Femur (tissue), 1 donor: ENCODE results near the gene MAGEB5.
"Not testable (repeated sequence)": the region's sequence is repeated elsewhere in the genome, so short reads cannot be mapped to it uniquely, and the experiment has no call there.

Experiments used
- DNase-seq: peaks from one replicate; pipeline ENCODE4 v3.0.0-alpha.2; 2017

MAGEB5 gene

DNA sequence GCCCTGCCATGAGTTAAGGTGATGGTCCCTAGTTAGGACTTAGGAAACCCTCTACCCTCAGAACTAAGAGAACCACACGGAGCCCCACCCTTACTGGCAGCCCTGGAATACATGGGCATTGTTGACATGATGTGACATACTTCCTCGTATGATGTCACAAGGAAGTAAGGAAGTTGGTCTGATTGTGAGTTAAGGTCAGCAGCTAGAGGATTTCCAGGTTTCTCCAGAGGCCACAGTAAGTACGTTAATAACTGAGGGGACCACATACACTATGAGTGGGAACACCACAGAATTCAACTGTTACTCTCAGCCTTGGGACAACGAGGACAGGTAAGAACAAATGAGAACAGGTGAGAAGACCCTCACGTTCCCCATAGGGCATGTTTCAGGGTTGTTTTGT, at the start of gene MAGEB5:
MAGEB5 (plus strand) TSS at position 301 of the 400 bp plus-strand sequence. CDS start 1,133 bp downstream, outside the sequence.
- DNase-seq, result no peak

GRCh38 chrX:26192204-26192603, 23.8 kb upstream of the MAGEB5 start, which contains the start of gene MAGEB6:
TSS of gene MAGEB6 (plus strand) at chrX:26192440. CDS start at chrX:26193847, 1,407 bp downstream.
- no peak for DNase-seq

DNA sequence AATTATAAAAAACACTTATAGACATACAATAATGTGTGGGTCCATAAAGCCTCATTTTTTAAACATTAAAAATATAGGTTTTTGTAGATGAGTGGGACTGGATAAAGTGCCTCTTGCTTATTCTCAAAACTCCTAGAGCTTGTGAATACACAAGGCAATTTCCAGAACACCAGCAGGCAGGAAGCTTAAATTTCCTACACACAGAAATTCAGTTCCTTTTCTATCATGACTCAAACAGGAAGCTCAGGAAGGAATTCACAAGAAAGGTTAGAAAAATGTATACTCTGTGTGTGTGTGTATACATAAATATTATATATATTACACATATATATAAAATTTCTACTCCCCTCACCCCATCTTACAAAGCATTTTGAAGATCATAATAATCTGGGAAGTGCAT, 12.4 kb upstream of the MAGEB5 start:
- DNase-seq, result no peak

DNA sequence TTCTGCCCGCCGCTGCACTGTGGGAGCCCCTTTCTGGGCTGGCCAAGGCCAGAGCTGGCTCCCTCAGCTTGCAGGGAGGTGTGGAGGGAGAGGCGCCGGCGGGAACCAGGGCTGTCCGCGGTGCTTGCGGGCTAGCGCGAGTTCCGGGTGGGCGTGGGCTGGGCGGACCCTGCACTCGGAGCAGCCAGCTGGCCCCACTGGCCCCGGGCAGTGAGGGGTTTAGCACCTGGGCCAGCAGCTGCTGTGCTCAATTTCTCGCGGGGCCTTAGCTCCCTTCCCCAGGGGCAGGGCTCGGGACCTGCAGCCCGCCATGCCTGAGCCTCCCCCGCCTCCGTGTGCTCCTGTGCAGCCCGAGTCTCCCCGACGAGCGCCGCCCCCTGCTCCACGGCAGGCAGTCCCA, 11.3 kb upstream of the MAGEB5 start:
- not testable (repeated sequence) for DNase-seq

DNA sequence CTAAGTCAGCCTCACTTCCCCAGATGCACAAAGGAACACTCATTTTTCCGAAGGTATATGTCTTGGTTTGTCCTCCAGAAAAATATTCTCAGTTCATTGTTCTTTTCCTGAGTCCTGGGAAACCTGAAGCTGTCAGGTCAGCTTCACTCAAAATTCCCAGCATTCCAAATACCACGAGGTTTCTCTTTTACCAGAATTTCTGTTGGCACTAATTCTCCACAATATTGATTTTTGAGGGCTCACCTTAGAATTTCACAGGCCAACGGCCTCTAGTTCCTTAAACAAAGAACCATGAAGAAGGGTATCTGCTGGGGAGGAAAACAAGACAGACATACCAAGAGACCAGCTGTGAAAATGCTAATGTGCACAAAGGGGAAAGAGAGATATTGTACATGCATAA, 8.0 kb upstream of the MAGEB5 start:
- DNase-seq, result no peak

DNA sequence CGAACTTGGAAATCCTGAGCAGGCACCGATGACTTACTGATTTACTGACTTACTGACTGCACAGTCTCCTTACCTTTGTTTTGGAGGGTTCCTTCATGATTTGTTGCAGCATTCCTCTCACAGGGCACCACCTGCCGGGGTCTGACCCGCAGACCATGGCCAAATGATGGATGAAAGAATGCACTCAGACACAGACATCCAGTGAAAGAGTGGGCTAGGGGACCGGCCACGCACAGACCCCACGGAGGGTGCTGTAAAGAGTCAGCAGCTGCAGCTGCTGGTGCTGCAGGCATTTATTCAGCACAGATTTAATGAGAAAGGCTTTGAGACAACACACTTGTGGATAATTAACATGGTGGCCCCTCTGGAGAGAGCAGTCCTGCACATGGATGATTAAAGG, 3.4 kb downstream of the MAGEB5 start:
- DNase-seq, result no peak

- DNase-seq, result no peak
Observed at GRCh38 chrX:26234177-26234576, 18.2 kb downstream of the MAGEB5 start.

- DNase-seq, result no peak
Observed at GRCh38 chrX:26253526-26253925, 37.6 kb downstream of the MAGEB5 start.

GRCh38 chrX:26254436-26254835, 38.5 kb downstream of the MAGEB5 start:
- DNase-seq, result no peak

- no peak for DNase-seq
Observed at GRCh38 chrX:26262121-26262523, 46.2 kb downstream of the MAGEB5 start.
